HepG2 (cell line): Measurements from ENCODE around the gene RAD23A. TPM values are rescaled to one million over a fixed set of nuclear protein-coding genes. Genes with fewer than 3 reads are reported as not detected.
A peak's percentile ranks its signal among the peaks of the same experiment; 100 is the strongest.

Experiments used
- AFF4 ChIP-seq: sonication (generic); formaldehyde crosslinking; IDR thresholded peaks from 2 replicates; pipeline ENCODE4 v1.4.0; 2020; ENCODE audit warnings: missing genetic modification reagents
- ATRX ChIP-seq: sonication (generic); formaldehyde crosslinking; IDR thresholded peaks from 2 replicates; pipeline ENCODE4 v1.4.0; 2020; ENCODE audit warnings: missing genetic modification reagents, borderline replicate concordance
- CBX5 ChIP-seq: sonication (generic); formaldehyde crosslinking; IDR thresholded peaks from 2 replicates; pipeline ENCODE4 v1.4.0; 2020; ENCODE audit warnings: missing genetic modification reagents, borderline replicate concordance
- CHCHD3 ChIP-seq: sonication (generic); formaldehyde crosslinking; IDR thresholded peaks from 2 replicates; pipeline ENCODE4 v1.8.0; 2022; ENCODE audit warnings: mild to moderate bottlenecking, missing genetic modification reagents, moderate library complexity
- ETV5 ChIP-seq: IDR thresholded peaks from 2 replicates; pipeline ENCODE4 v1.6.1; 2018; ENCODE audit warnings: missing biosample characterization, missing genetic modification reagents, inconsistent platforms, borderline replicate concordance
- EZH2 ChIP-seq: conservative IDR thresholded peaks from 2 replicates; pipeline ENCODE4 v1.6.1; 2012; ENCODE audit warnings: mild to moderate bottlenecking, low read depth, low read length, moderate library complexity
- HDAC2 ChIP-seq: sonication (generic); formaldehyde crosslinking; IDR thresholded peaks from 2 replicates; pipeline ENCODE4 v1.4.0; 2020; ENCODE audit warnings: missing genetic modification reagents
- JUND ChIP-seq: sonication (generic); formaldehyde crosslinking; IDR thresholded peaks from 2 replicates; pipeline ENCODE4 v1.8.0; 2022; ENCODE audit warnings: mild to moderate bottlenecking, missing genetic modification reagents
- LBX2 ChIP-seq: sonication (generic); formaldehyde crosslinking; IDR thresholded peaks from 2 replicates; pipeline ENCODE4 v1.5.0; 2020; ENCODE audit warnings: missing genetic modification reagents, mild to moderate bottlenecking, borderline replicate concordance
- MLX ChIP-seq: IDR thresholded peaks from 2 replicates; pipeline ENCODE4 v1.6.1; 2016
- MXD4 ChIP-seq: IDR thresholded peaks from 2 replicates; pipeline ENCODE4 v1.6.1; 2016; ENCODE audit warnings: mild to moderate bottlenecking, missing biosample characterization, missing genetic modification reagents
- ONECUT2 ChIP-seq: sonication (generic); formaldehyde crosslinking; IDR thresholded peaks from 2 replicates; pipeline ENCODE4 v1.4.0; 2020; ENCODE audit warnings: missing genetic modification reagents
- STAT6 ChIP-seq: sonication (generic); formaldehyde crosslinking; IDR thresholded peaks from 2 replicates; pipeline ENCODE4 v1.4.0; 2020; ENCODE audit warnings: missing genetic modification reagents, mild to moderate bottlenecking, borderline replicate concordance
- TCF7L2 ChIP-seq: IDR thresholded peaks from 2 replicates; pipeline ENCODE4 v1.6.1; 2011; ENCODE audit warnings: mild to moderate bottlenecking, low read depth, low read length, moderate library complexity
- ZBTB2 ChIP-seq: sonication (generic); formaldehyde crosslinking; IDR thresholded peaks from 2 replicates; pipeline ENCODE4 v1.8.0; 2022; ENCODE audit warnings: low read depth, missing genetic modification reagents
- ZKSCAN8 ChIP-seq: IDR thresholded peaks from 2 replicates; pipeline ENCODE4 v1.6.1; 2016; ENCODE audit warnings: borderline replicate concordance, missing genetic modification reagents, missing compliant biosample characterization
- ZNF224 ChIP-seq: sonication (generic); formaldehyde crosslinking; IDR thresholded peaks from 2 replicates; pipeline ENCODE4 v1.5.0; 2020; ENCODE audit warnings: mild to moderate bottlenecking, missing genetic modification reagents
- ZNF331 ChIP-seq: sonication (generic); formaldehyde crosslinking; IDR thresholded peaks from 2 replicates; pipeline ENCODE4 v1.4.0; 2020; ENCODE audit warnings: missing genetic modification reagents
- ZUFSP ChIP-seq: sonication (generic); formaldehyde crosslinking; IDR thresholded peaks from 2 replicates; pipeline ENCODE4 v1.9.0; 2021; ENCODE audit warnings: missing genetic modification reagents, mild to moderate bottlenecking, borderline replicate concordance
- polyA plus RNA-seq, 8 experiments: library from polyadenylated mRNA; depleted of rRNA in 3 of 8; stranded (reverse) in 7 of 8; unstranded in 1 of 8; fragments of >200 nt; fragmentation: Illumina TruSeq in 4 of 8; extraction: Trizol in 4 of 8; gene quantifications; 2 replicates each; pipeline versions ENCODE4 v1.2.1 to v1.2.3, GENCODE V29; 2011 to 2016; ENCODE audit warnings: low read depth in 4 of 8, missing spikeins in 1 of 8, mixed read lengths in 1 of 8; ENCODE audit not compliant: insufficient read depth in 1 of 8
- total RNA-seq, 5 experiments: library from RNA; depleted of rRNA; stranded (reverse); fragments of >200 nt; fragmentation: Illumina TruSeq; extraction: Trizol; gene quantifications; 2 replicates each; pipeline ENCODE4 v1.2.3, GENCODE V29; 2016; ENCODE audit warnings: low read depth in 1 of 5

RAD23A gene
- total and polyA plus RNA-seq, 2 of the 13 experiments (the other 11 are each of a cell fraction or from before 2014, with no cell fraction given): 42.5 to 54.2 TPM

- no peak for TF ChIP-seq STAT6 (CRISPR knock-in tag)
- TF ChIP-seq ZNF331: 0 out of 2 replicates have a peak, but pooled peaks have one; percentile 38
- TF ChIP-seq JUND (CRISPR knock-in tag): no peak
- no peak; the same call in 1 of the 2 replicates for TF ChIP-seq MXD4 (CRISPR knock-in tag)
- TF ChIP-seq LBX2 (CRISPR knock-in tag): no peak
- TF ChIP-seq AFF4 (CRISPR knock-in tag): no peak
- no peak for TF ChIP-seq TCF7L2
- TF ChIP-seq ETV5 (CRISPR knock-in tag): no peak
- no peak for TF ChIP-seq ONECUT2
- TF ChIP-seq EZH2: no peak
- no peak for TF ChIP-seq ZUFSP (CRISPR knock-in tag)
- peak; percentile 49; the same call in 1 of the 2 replicates for TF ChIP-seq ZBTB2 (CRISPR knock-in tag)
- no peak for TF ChIP-seq CBX5 (CRISPR knock-in tag)
- TF ChIP-seq ZKSCAN8: 0 out of 2 replicates have a peak, but pooled peaks have one; percentile 48
- TF ChIP-seq CHCHD3 (CRISPR knock-in tag): no peak
- TF ChIP-seq ZNF224 (CRISPR knock-in tag): no peak
- no peak for TF ChIP-seq ATRX (CRISPR knock-in tag)
- peak; percentile 33; the same call in 1 of the 2 replicates for TF ChIP-seq MLX (CRISPR knock-in tag)
- TF ChIP-seq HDAC2 (CRISPR knock-in tag): 0 out of 2 replicates have a peak, but pooled peaks have one; percentile 27
Measured at GRCh38 chr19:12983542-12984142, 38.0 kb downstream of the RAD23A start (continued).
